Caco-2 (cell line): ENCODE results near the gene REV3L. TPM values are rescaled to one million over a fixed set of nuclear protein-coding genes. Genes with fewer than 3 reads are reported as not detected.

Source experiments
- BruUV-seq: library from RNA; stranded (reverse); fragments of 400-500 nt; replicated peaks from 2 replicates; lab custom pipeline; 2021; lab: Mats Ljungman, UMichigan
- CTCF ChIA-PET: fragments of 300-600 bp; sonication (Branson Sonifier 250); formaldehyde crosslinking; loops from one replicate; lab custom pipeline; 2022; ENCODE audit warnings: antibody characterized with exemption; lab: Charles Lee
- POLR2A ChIA-PET: fragments of 300-600 bp; sonication (Branson Sonifier 250); formaldehyde crosslinking; loops from one replicate; lab custom pipeline; 2022; ENCODE audit warnings: antibody characterized with exemption; lab: Charles Lee
- DNase-seq, 2 experiments: peaks; one replicate each; pipeline versions ENCODE4 v3.0.0 to v3.0.0-alpha.2; 2020 to 2022
- H3K27me3 ChIP-seq: replicated peaks from 2 replicates; pipeline ENCODE4 v1.6.0; 2011; ENCODE audit warnings: low read length; ENCODE audit not compliant: control insufficient read depth, insufficient read depth
- H3K36me3 ChIP-seq: 2 replicates; pipeline ENCODE4 v1.5.1; 2011; ENCODE audit warnings: low read length; ENCODE audit not compliant: control insufficient read depth, insufficient read depth
- H3K4me1 ChIP-seq: fragments of 250-450 bp; sonication (Bioruptor Pico); 2 replicates; pipeline ENCODE4 v1.5.1; 2020; ENCODE audit warnings: mild to moderate bottlenecking
- H3K4me3 ChIP-seq: 2 replicates; pipeline ENCODE4 v1.5.1; 2011; ENCODE audit warnings: low read depth, mild to moderate bottlenecking, control low read depth, low read length
- H3K9me3 ChIP-seq: fragments of 250-450 bp; sonication (Bioruptor Pico); 2 replicates; pipeline ENCODE4 v1.5.1; 2020; ENCODE audit warnings: mild to moderate bottlenecking, moderate library complexity
- H3K27ac Mint-ChIP-seq: one replicate; pipeline ENCODE4 v1.8.0; 2022; ENCODE audit warnings: mixed read lengths; ENCODE audit not compliant: unreplicated experiment
- H3K27me3 Mint-ChIP-seq: one replicate; pipeline ENCODE4 v1.8.0; 2022; ENCODE audit warnings: mixed read lengths; ENCODE audit not compliant: insufficient read depth, unreplicated experiment
- H3K36me3 Mint-ChIP-seq: one replicate; pipeline ENCODE4 v1.8.0; 2022; ENCODE audit warnings: mild to moderate bottlenecking, mixed read lengths; ENCODE audit not compliant: insufficient read depth, unreplicated experiment
- H3K4me1 Mint-ChIP-seq: one replicate; pipeline ENCODE4 v1.8.0; 2022; ENCODE audit warnings: low read depth, mixed read lengths; ENCODE audit not compliant: unreplicated experiment
- H3K4me3 Mint-ChIP-seq: one replicate; pipeline ENCODE4 v1.8.0; 2022; ENCODE audit warnings: mild to moderate bottlenecking, moderate library complexity, mixed read lengths; ENCODE audit not compliant: unreplicated experiment
- H3K9me3 Mint-ChIP-seq: one replicate; pipeline ENCODE4 v1.8.0; 2022; ENCODE audit warnings: mixed read lengths; ENCODE audit not compliant: unreplicated experiment
- intact Hi-C: fragments of 100-400 bp; cut with micrococcal nuclease; formaldehyde crosslinking; loops from one replicate; pipeline ENCODE4 v1.10.0; 2022; ENCODE audit not compliant: unreplicated experiment
- total RNA-seq: library from RNA; stranded (reverse); gene quantifications from 2 replicates; pipeline ENCODE4 v1.2.3, GENCODE V29; 2022
- TF ChIP-seq, protein P1 (sequence below), 2 experiments: fragments of 200-600 bp in 1 of 2; IDR thresholded peaks; 1 replicate in 1 of 2; 2 replicates in 1 of 2; pipeline versions ENCODE4 v1.5.1 to v1.8.0; 2011 to 2022; ENCODE audit warnings: antibody characterized with exemption in 1 of 2, control low read depth in 1 of 2, inconsistent platforms in 1 of 2, low read depth in 1 of 2, low read length in 1 of 2, mild to moderate bottlenecking in 1 of 2, moderate library complexity in 1 of 2; ENCODE audit not compliant: insufficient read depth in 1 of 2, severe bottlenecking in 1 of 2, unreplicated experiment in 1 of 2

REV3L gene
- total RNA-seq, 1 experiment from 2014 or later: 22.2 TPM

- ChIA-PET CTCF (no interaction called here), POLR2A (no interaction called here)
- H3K4me1 Mint-ChIP-seq: no peaks in the 10 kb centered on the region
- TF ChIP-seq, protein P1, sequence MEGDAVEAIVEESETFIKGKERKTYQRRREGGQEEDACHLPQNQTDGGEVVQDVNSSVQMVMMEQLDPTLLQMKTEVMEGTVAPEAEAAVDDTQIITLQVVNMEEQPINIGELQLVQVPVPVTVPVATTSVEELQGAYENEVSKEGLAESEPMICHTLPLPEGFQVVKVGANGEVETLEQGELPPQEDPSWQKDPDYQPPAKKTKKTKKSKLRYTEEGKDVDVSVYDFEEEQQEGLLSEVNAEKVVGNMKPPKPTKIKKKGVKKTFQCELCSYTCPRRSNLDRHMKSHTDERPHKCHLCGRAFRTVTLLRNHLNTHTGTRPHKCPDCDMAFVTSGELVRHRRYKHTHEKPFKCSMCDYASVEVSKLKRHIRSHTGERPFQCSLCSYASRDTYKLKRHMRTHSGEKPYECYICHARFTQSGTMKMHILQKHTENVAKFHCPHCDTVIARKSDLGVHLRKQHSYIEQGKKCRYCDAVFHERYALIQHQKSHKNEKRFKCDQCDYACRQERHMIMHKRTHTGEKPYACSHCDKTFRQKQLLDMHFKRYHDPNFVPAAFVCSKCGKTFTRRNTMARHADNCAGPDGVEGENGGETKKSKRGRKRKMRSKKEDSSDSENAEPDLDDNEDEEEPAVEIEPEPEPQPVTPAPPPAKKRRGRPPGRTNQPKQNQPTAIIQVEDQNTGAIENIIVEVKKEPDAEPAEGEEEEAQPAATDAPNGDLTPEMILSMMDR (IDR thresholded peaks at IDR 0.05; ENCODE audit: insufficient read depth in 1 of 2, low read depth in 1 of 2, low read length in 1 of 2, severe bottlenecking in 1 of 2, unreplicated experiment in 1 of 2): no peak
- H3K27me3 ChIP-seq: no peaks in the 10 kb centered on the region
- no peak overlapping the region for H3K4me3 ChIP-seq
- no peak overlapping the region for H3K4me3 Mint-ChIP-seq
- no peaks in the 10 kb centered on the region for H3K4me1 ChIP-seq
- DNase-seq: no peak
- intact Hi-C loops: no loop called here
- no peaks in the 10 kb centered on the region for H3K36me3 Mint-ChIP-seq
- H3K9me3 Mint-ChIP-seq: no peaks in the 10 kb centered on the region
- H3K36me3 ChIP-seq: no peaks in the 10 kb centered on the region; the same call in 1 of the 2 replicates
- no peaks in the 10 kb centered on the region for H3K27me3 Mint-ChIP-seq
- no TSS peak for BruUV-seq
- no peaks in the 10 kb centered on the region; the same call in 1 of the 2 replicates for H3K9me3 ChIP-seq
- no peak overlapping the region for H3K27ac Mint-ChIP-seq
These were observed 47.2 kb upstream of the REV3L start for GRCh38 chr6:111530218-111530617.

GRCh38 chr6:111527367-111527766, 44.3 kb upstream of the REV3L start:
- TF ChIP-seq, protein P1 (IDR thresholded peaks at IDR 0.05; ENCODE audit: insufficient read depth in 1 of 2, low read depth in 1 of 2, low read length in 1 of 2, severe bottlenecking in 1 of 2, unreplicated experiment in 1 of 2): no peak
- Histone ChIP-seq H3K4me1 (no peaks in the 10 kb centered on the region), H3K36me3 (no peaks in the 10 kb centered on the region; the same call in 1 of the 2 replicates), H3K27me3 (no peaks in the 10 kb centered on the region), H3K9me3 (no peaks in the 10 kb centered on the region; the same call in 1 of the 2 replicates), H3K4me3 (no peak overlapping the region)
- no TSS peak for BruUV-seq
- Mint-ChIP-seq H3K4me3 (no peak overlapping the region), H3K36me3 (no peaks in the 10 kb centered on the region), H3K9me3 (no peaks in the 10 kb centered on the region), H3K27ac (no peak overlapping the region), H3K27me3 (no peaks in the 10 kb centered on the region), H3K4me1 (no peaks in the 10 kb centered on the region)
- ChIA-PET CTCF (no interaction called here), POLR2A (no interaction called here)
- intact Hi-C loops: no loop called here
- no peak for DNase-seq

DNA sequence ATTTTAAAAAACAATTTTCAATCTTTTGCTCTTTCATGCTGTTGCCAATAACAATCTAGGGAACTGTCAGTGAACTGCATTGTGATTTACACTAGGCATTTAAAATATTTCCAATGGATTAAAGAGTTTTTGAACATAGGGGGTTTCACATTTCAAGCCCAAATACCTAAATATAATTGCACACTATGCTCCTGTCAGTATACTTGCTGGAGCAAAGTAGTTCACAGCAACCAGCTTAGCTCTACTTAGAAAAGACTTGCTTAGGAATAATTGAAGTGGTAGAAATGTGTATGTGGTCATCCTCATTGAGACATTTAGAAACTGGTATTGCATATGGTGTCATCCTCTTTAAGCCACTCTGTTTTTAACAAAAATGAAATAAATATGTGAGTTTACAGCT, 41.7 kb upstream of the REV3L start:
- Histone ChIP-seq H3K36me3 (no peaks in the 10 kb centered on the region; the same call in 1 of the 2 replicates), H3K4me1 (no peaks in the 10 kb centered on the region), H3K4me3 (no peak overlapping the region), H3K27me3 (no peaks in the 10 kb centered on the region), H3K9me3 (no peaks in the 10 kb centered on the region)
- DNase-seq: no peak
- H3K27ac Mint-ChIP-seq: no peak overlapping the region
- H3K27me3 Mint-ChIP-seq: no peaks in the 10 kb centered on the region
- no peaks in the 10 kb centered on the region for H3K9me3 Mint-ChIP-seq
- no peak overlapping the region for H3K4me3 Mint-ChIP-seq
- ChIA-PET CTCF (no interaction called here), POLR2A (no interaction called here)
- TF ChIP-seq, protein P1 (IDR thresholded peaks at IDR 0.05; ENCODE audit: insufficient read depth in 1 of 2, low read depth in 1 of 2, low read length in 1 of 2, severe bottlenecking in 1 of 2, unreplicated experiment in 1 of 2): no peak
- no peaks in the 10 kb centered on the region for H3K4me1 Mint-ChIP-seq
- intact Hi-C loops: no loop called here
- BruUV-seq: no TSS peak
- H3K36me3 Mint-ChIP-seq: no peaks in the 10 kb centered on the region
